Stimulated activated naive CD8-positive, alpha-beta T cell treated with anti-CD3 and anti-CD28 coated beads, Interleukin-15, Interleukin-2, amounts not matched to agents 100 ng/mL and 50 ng/mL, for 24 hours (primary cell): ENCODE data around the gene ANKRD30A.
"Not testable (repeated sequence)": the region's sequence is repeated elsewhere in the genome, so short reads cannot be mapped to it uniquely, and the experiment has no call there.

ENCODE experiments used
- H3K27ac Mint-ChIP-seq: one replicate; pipeline ENCODE4 v1.8.0; 2021; ENCODE audit warnings: mild to moderate bottlenecking, mixed read lengths
- H3K27me3 Mint-ChIP-seq: one replicate; pipeline ENCODE4 v1.8.0; 2021; ENCODE audit warnings: mixed read lengths
- H3K36me3 Mint-ChIP-seq: one replicate; pipeline ENCODE4 v1.8.0; 2021; ENCODE audit warnings: low read depth, mixed read lengths
- H3K4me1 Mint-ChIP-seq: one replicate; pipeline ENCODE4 v1.8.0; 2021; ENCODE audit warnings: low read depth, mixed read lengths
- H3K4me3 Mint-ChIP-seq: one replicate; pipeline ENCODE4 v1.8.0; 2021; ENCODE audit warnings: mild to moderate bottlenecking, mixed read lengths
- H3K9me3 Mint-ChIP-seq: one replicate; pipeline ENCODE4 v1.8.0; 2021; ENCODE audit warnings: mixed read lengths

Gene ANKRD30A

DNA sequence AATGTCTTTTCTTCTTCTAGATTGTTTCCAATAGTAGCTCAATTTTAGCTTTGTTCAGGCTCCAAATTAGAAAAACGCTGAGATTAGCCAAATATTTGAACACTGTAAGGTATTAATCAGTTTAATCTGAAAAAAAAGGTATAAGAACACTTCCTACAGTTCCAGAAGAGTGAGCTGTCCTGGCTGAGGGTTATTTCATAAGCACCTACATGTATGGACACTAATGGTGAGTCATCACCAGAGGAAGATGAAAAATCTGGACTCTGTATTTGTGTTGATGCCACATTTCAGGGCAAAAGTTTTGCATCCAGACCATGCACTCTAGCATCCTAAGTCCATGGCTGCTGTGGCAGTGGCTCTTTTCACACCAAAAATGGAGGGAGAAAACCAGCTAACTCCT lies 189.5 kb downstream of the ANKRD30A start:
- Mint-ChIP-seq H3K27ac (no peak overlapping the region), H3K36me3 (no peaks in the 10 kb centered on the region), H3K4me3 (no peak overlapping the region), H3K27me3 (no peaks in the 10 kb centered on the region), H3K4me1 (no peaks in the 10 kb centered on the region), H3K9me3 (peaks cover 10% of the 10 kb centered on the region)

GRCh38 chr10:37344413-37344812 lies 219.0 kb downstream of the ANKRD30A start:
- H3K27ac Mint-ChIP-seq = no peak overlapping the region
- H3K27me3 Mint-ChIP-seq = no peaks in the 10 kb centered on the region
- peaks cover 11% of the 10 kb centered on the region for H3K9me3 Mint-ChIP-seq
- H3K36me3 Mint-ChIP-seq = no peaks in the 10 kb centered on the region
- H3K4me3 Mint-ChIP-seq = no peak overlapping the region
- no peaks in the 10 kb centered on the region for H3K4me1 Mint-ChIP-seq

- no peaks in the 10 kb centered on the region for H3K36me3 Mint-ChIP-seq
- no peaks in the 10 kb centered on the region for H3K4me1 Mint-ChIP-seq
- no peak overlapping the region for H3K4me3 Mint-ChIP-seq
- no peak overlapping the region for H3K27ac Mint-ChIP-seq
- H3K27me3 Mint-ChIP-seq = no peaks in the 10 kb centered on the region
- peaks cover 15% of the 10 kb centered on the region for H3K9me3 Mint-ChIP-seq
Measured at GRCh38 chr10:37379991-37380390, 254.6 kb downstream of the ANKRD30A start.

- Mint-ChIP-seq H3K27me3 (no peaks in the 10 kb centered on the region), H3K27ac (no peak overlapping the region), H3K36me3 (no peaks in the 10 kb centered on the region), H3K4me3 (no peak overlapping the region), H3K4me1 (no peaks in the 10 kb centered on the region), H3K9me3 (peaks cover 16% of the 10 kb centered on the region)
Measured at GRCh38 chr10:37381271-37381670, 255.9 kb downstream of the ANKRD30A start.

GRCh38 chr10:37384923-37385322 lies 259.5 kb downstream of the ANKRD30A start:
- no peaks in the 10 kb centered on the region for H3K4me1 Mint-ChIP-seq
- H3K27ac Mint-ChIP-seq = no peak overlapping the region
- H3K4me3 Mint-ChIP-seq = no peak overlapping the region
- peaks cover 22% of the 10 kb centered on the region for H3K9me3 Mint-ChIP-seq
- no peaks in the 10 kb centered on the region for H3K27me3 Mint-ChIP-seq
- H3K36me3 Mint-ChIP-seq = no peaks in the 10 kb centered on the region

GRCh38 chr10:37390926-37391325 lies 265.5 kb downstream of the ANKRD30A start:
- Mint-ChIP-seq H3K27ac (no peak overlapping the region), H3K27me3 (no peaks in the 10 kb centered on the region), H3K9me3 (peaks cover 27% of the 10 kb centered on the region), H3K36me3 (no peaks in the 10 kb centered on the region), H3K4me1 (no peaks in the 10 kb centered on the region), H3K4me3 (no peak overlapping the region)

- not testable (repeated sequence) for H3K4me1 Mint-ChIP-seq, H3K4me3 Mint-ChIP-seq, H3K27ac Mint-ChIP-seq, H3K27me3 Mint-ChIP-seq, H3K36me3 Mint-ChIP-seq
- peaks cover 19% of the 10 kb centered on the region for H3K9me3 Mint-ChIP-seq
Measured at GRCh38 chr10:37400774-37401173, 275.4 kb downstream of the ANKRD30A start.

GRCh38 chr10:37401225-37401624 lies 275.8 kb downstream of the ANKRD30A start:
- no peak overlapping the region for H3K27ac Mint-ChIP-seq
- H3K27me3 Mint-ChIP-seq = no peaks in the 10 kb centered on the region
- H3K36me3 Mint-ChIP-seq = no peaks in the 10 kb centered on the region
- no peaks in the 10 kb centered on the region for H3K4me1 Mint-ChIP-seq
- H3K9me3 Mint-ChIP-seq = peaks cover 19% of the 10 kb centered on the region
- no peak overlapping the region for H3K4me3 Mint-ChIP-seq

DNA sequence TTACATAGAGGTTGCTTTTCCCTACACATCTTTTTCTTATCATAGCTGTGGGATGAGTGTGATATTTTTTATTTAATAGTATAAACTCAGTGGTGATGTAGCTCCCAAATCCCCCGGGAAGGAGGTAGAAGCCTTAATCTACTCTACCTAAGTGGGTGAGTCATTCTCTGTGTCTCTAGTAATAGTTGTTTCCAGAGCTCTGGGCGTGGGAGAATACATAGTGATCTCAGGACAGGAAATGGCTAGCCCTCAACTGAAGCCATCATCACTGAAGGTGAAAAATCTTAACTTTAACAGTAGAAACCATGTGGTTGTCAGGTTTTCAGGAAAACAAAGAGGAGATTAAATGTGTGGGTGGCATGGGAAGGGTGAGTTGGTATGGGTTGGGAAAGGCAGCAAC lies 278.4 kb downstream of the ANKRD30A start:
- H3K36me3 Mint-ChIP-seq = no peaks in the 10 kb centered on the region
- no peaks in the 10 kb centered on the region for H3K27me3 Mint-ChIP-seq
- H3K27ac Mint-ChIP-seq = no peak overlapping the region
- H3K4me3 Mint-ChIP-seq = no peak overlapping the region
- H3K9me3 Mint-ChIP-seq = peaks cover 13% of the 10 kb centered on the region
- no peaks in the 10 kb centered on the region for H3K4me1 Mint-ChIP-seq
